ENCODE data around the gene SLC35F3. TPM values are rescaled to one million over a fixed set of nuclear protein-coding genes. Genes with fewer than 3 reads are reported as not detected.

The SLC35F3 gene
- polyA plus RNA-seq, 1 of the 3 experiments (the other 2 are of a cell fraction): 0.87 TPM

- ChIA-PET CTCF (no interaction called here), POLR2A (no interaction called here)
- Histone ChIP-seq H3K27ac (ENCODE audit: low read depth in 2 of 2, low read length in 1 of 2) (no peak overlapping the region), H3K9me2 (no peaks in the 10 kb centered on the region), H4K20me1 (ENCODE audit: insufficient read depth) (no peaks in the 10 kb centered on the region), H3K9ac (no peak overlapping the region), H3K79me2 (ENCODE audit: insufficient read depth) (peaks cover 16% of the 10 kb centered on the region), H3K4me2 (no peak overlapping the region), H3K4me3 (ENCODE audit: low read depth in 2 of 2, low read length in 1 of 2) (no peak overlapping the region), H2AFZ (ENCODE audit: low read depth) (no peak overlapping the region), H3K4me1 (ENCODE audit: control insufficient read depth in 1 of 2, insufficient read depth in 2 of 2, low read depth in 1 of 2, low read length in 1 of 2) (peaks cover 0 to 4% of the 10 kb centered on the region in 2 experiments; a peak in 2 of 4 replicates), H3K36me3 (replicated peaks in 1 of 2; ENCODE audit: control insufficient read depth in 1 of 2, insufficient read depth in 2 of 2, low read length in 1 of 2) (no peaks in the 10 kb centered on the region), H3F3A (replicated peaks; ENCODE audit: insufficient read depth) (peaks cover 8% of the 10 kb centered on the region), H3K27me3 (ENCODE audit: insufficient read depth) (no peaks in the 10 kb centered on the region), H3K9me3 (no peaks in the 10 kb centered on the region)
- DNase-seq: no peak
- TF ChIP-seq IRF3 (IDR thresholded peaks at IDR 0.05; ENCODE audit: low read depth, low read length) (no peak), MEF2A (IDR thresholded peaks at IDR 0.05; ENCODE audit: borderline replicate concordance, low read depth) (no peak), MAX (IDR thresholded peaks at IDR 0.05; ENCODE audit: low read depth) (no peak), SMC3 (IDR thresholded peaks at IDR 0.05; ENCODE audit: low read depth, low read length) (no peak), ELF1 (IDR thresholded peaks at IDR 0.05) (no peak), NRF1 (IDR thresholded peaks at IDR 0.05; ENCODE audit: low read depth, low read length) (no peak), EZH2phosphoT487 (IDR thresholded peaks at IDR 0.05; ENCODE audit: borderline replicate concordance, low read depth) (no peak), RFX5 (IDR thresholded peaks at IDR 0.05; ENCODE audit: low read length) (no peak), GATA2 (CRISPR knock-in tag; IDR thresholded peaks at IDR 0.05) (no peak), FOXJ3 (CRISPR knock-in tag; IDR thresholded peaks at IDR 0.05) (no peak), NFIC (IDR thresholded peaks at IDR 0.05; ENCODE audit: borderline replicate concordance) (no peak), USF1 (IDR thresholded peaks at IDR 0.05; ENCODE audit: borderline replicate concordance, low read depth) (no peak), SIN3A (IDR thresholded peaks at IDR 0.05; ENCODE audit: borderline replicate concordance, low read depth, low read length) (no peak), FOXM1 (IDR thresholded peaks at IDR 0.05; ENCODE audit: low read depth) (no peak), RAD21 (IDR thresholded peaks at IDR 0.05; ENCODE audit: low read length) (no peak), RXRA (IDR thresholded peaks at IDR 0.05; ENCODE audit: borderline replicate concordance, low read depth) (no peak), CHD2 (IDR thresholded peaks at IDR 0.05; ENCODE audit: low read length, partially characterized antibody) (no peak), ZBTB33 (IDR thresholded peaks at IDR 0.05; ENCODE audit: borderline replicate concordance, low read depth) (no peak)
- WGBS (ENCODE audit: low lambda C conversion rate): 95% methylated on average over 12 of the region's 12 CpGs
Measured at GRCh38 chr1:234368320-234369032, 464.0 kb downstream of the SLC35F3 start.

Data from SK-N-SH (cell line).